Peyer's patch (tissue), 4 donors: Measurements from ENCODE around the gene KRT16.
"Not testable (repeated sequence)": the region's sequence is repeated elsewhere in the genome, so short reads cannot be mapped to it uniquely, and the experiment has no call there.

Source experiments
- CTCF ChIP-seq, 6 experiments: fragments of 450-650 bp in 4 of 6; fragments of 200-600 bp in 2 of 6; sonication (generic) in 1 of 6; IDR thresholded peaks; one replicate each; pipeline ENCODE4 v1.5.1; 2017 to 2019; ENCODE audit warnings: antibody characterized with exemption in 6 of 6, mild to moderate bottlenecking in 3 of 6, moderate library complexity in 1 of 6
- POLR2A ChIP-seq, 2 donors: fragments of 450-650 bp; IDR thresholded peaks; one replicate each; pipeline ENCODE4 v1.5.1; 2017; ENCODE audit warnings: antibody characterized with exemption in 2 of 2, mild to moderate bottlenecking in 2 of 2, moderate library complexity in 2 of 2

- not testable (repeated sequence) for TF ChIP-seq CTCF, POLR2A (IDR thresholded peaks at IDR 0.05)
Observed at GRCh38 chr17:41584331-41584927, 28.1 kb downstream of the KRT16 start.
